Activated CD8-positive, alpha-beta T cell treated with anti-CD3 and anti-CD28 coated beads for 36 hours (primary cell): ENCODE results near the gene EDN3. TPM values are rescaled to one million over a fixed set of nuclear protein-coding genes. Genes with fewer than 3 reads are reported as not detected.

Source experiments
- ATAC-seq: fragments of 200-7000 bp; cut with Tn5 transposase; one replicate; pipeline ENCODE4 v1.10.0; 2021; ENCODE audit warnings: mild to moderate bottlenecking, moderate library complexity
- CTCF ChIA-PET: fragments of 350-600 bp; sonication (Branson Sonifier 250); formaldehyde crosslinking; loops from one replicate; lab custom pipeline; 2021; ENCODE audit warnings: antibody characterized with exemption; lab: Charles Lee
- POLR2A ChIA-PET: fragments of 350-600 bp; sonication (Branson Sonifier 250); formaldehyde crosslinking; loops from one replicate; lab custom pipeline; 2021; ENCODE audit warnings: antibody characterized with exemption; lab: Charles Lee
- DNase-seq: peaks from one replicate; pipeline ENCODE4 v3.0.0-alpha.2; 2020
- H3K27ac Mint-ChIP-seq: one replicate; pipeline ENCODE4 v1.8.0; 2021; ENCODE audit warnings: mild to moderate bottlenecking, mixed read lengths
- H3K27me3 Mint-ChIP-seq: one replicate; pipeline ENCODE4 v1.8.0; 2021; ENCODE audit warnings: mixed read lengths
- H3K36me3 Mint-ChIP-seq: one replicate; pipeline ENCODE4 v1.8.0; 2021; ENCODE audit warnings: low read depth, mixed read lengths
- H3K4me1 Mint-ChIP-seq: one replicate; pipeline ENCODE4 v1.8.0; 2021; ENCODE audit warnings: low read depth, mixed read lengths
- H3K4me3 Mint-ChIP-seq: one replicate; pipeline ENCODE4 v1.8.0; 2021; ENCODE audit warnings: mild to moderate bottlenecking, moderate library complexity, mixed read lengths
- H3K9me3 Mint-ChIP-seq: one replicate; pipeline ENCODE4 v1.8.0; 2021; ENCODE audit warnings: mixed read lengths
- intact Hi-C: fragments of 100-400 bp; cut with micrococcal nuclease; formaldehyde crosslinking; loops from one replicate; pipeline ENCODE4 v1.10.0; 2022
- total RNA-seq, 2 experiments: library from RNA; stranded (reverse); gene quantifications; one replicate each; pipeline ENCODE4 v1.2.3, GENCODE V29; 2021
- TF ChIP-seq, protein P1 (sequence below): fragments of 200-600 bp; IDR thresholded peaks from one replicate; pipeline ENCODE4 v1.8.0; 2022; ENCODE audit warnings: antibody characterized with exemption, mild to moderate bottlenecking

Gene EDN3
- total RNA-seq, 2 experiments from 2014 or later: 0.09 TPM; not detected in 1

- Mint-ChIP-seq H3K27me3 (no peaks in the 10 kb centered on the region), H3K4me3 (no peak overlapping the region), H3K27ac (no peak overlapping the region), H3K4me1 (no peaks in the 10 kb centered on the region), H3K36me3 (no peaks in the 10 kb centered on the region), H3K9me3 (no peaks in the 10 kb centered on the region)
- DNase-seq: no peak
- intact Hi-C loops: no loop called here
- TF ChIP-seq, protein P1, sequence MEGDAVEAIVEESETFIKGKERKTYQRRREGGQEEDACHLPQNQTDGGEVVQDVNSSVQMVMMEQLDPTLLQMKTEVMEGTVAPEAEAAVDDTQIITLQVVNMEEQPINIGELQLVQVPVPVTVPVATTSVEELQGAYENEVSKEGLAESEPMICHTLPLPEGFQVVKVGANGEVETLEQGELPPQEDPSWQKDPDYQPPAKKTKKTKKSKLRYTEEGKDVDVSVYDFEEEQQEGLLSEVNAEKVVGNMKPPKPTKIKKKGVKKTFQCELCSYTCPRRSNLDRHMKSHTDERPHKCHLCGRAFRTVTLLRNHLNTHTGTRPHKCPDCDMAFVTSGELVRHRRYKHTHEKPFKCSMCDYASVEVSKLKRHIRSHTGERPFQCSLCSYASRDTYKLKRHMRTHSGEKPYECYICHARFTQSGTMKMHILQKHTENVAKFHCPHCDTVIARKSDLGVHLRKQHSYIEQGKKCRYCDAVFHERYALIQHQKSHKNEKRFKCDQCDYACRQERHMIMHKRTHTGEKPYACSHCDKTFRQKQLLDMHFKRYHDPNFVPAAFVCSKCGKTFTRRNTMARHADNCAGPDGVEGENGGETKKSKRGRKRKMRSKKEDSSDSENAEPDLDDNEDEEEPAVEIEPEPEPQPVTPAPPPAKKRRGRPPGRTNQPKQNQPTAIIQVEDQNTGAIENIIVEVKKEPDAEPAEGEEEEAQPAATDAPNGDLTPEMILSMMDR: no peak
- ChIA-PET CTCF (no interaction called here), POLR2A (no interaction called here)
- ATAC-seq: no peak
These were observed 24.2 kb downstream of the EDN3 start for GRCh38 chr20:59324521-59325141.

DNA sequence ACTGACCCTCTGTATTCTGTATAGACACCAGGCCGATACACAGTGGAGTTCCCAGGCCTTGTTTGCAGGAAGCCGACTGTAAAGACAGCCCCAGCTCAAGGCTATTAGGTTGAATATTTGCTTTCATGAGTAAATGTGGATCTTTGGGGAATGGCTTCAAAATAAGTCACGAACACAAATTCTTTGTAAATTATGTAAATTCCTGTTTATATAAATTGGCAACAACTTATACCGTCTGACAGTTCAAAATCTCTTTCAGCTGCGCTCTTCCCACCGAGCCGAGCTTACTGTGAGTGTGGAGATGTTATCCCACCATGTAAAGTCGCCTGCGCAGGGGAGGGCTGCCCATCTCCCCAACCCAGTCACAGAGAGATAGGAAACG, 24.7 kb downstream of the EDN3 start:
- no peak overlapping the region for H3K27ac Mint-ChIP-seq
- H3K4me1 Mint-ChIP-seq: no peaks in the 10 kb centered on the region
- intact Hi-C loops: no loop called here
- H3K27me3 Mint-ChIP-seq: no peaks in the 10 kb centered on the region
- DNase-seq (no peak), ATAC-seq (no peak)
- H3K9me3 Mint-ChIP-seq: no peaks in the 10 kb centered on the region
- no peak overlapping the region for H3K4me3 Mint-ChIP-seq
- POLR2A ChIA-PET: no interaction called here
- TF ChIP-seq, protein P1: no peak
- H3K36me3 Mint-ChIP-seq: no peaks in the 10 kb centered on the region
- CTCF ChIA-PET: no interaction called here

DNA sequence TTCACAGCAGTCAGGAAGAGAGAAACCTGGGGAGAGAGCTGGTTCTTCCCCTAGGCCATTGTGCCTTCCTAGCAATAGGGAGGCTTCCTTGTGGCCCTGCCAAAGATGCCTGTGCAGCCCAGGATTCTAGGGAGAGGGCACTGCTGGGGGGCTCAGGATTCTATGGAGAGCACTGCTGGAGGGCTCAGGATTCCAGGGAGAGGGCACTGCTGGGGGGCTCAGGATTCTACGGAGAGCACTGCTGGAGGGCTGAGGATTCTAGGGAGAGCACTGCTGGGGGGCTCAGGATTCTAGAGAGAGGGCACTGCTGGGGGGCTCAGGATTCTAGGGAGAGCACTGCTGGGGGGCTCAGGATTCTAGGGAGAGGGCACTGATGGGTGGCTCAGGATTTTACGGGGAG, 25.8 kb downstream of the EDN3 start:
- Mint-ChIP-seq H3K9me3 (no peaks in the 10 kb centered on the region), H3K27me3 (no peaks in the 10 kb centered on the region), H3K27ac (no peak overlapping the region), H3K4me1 (no peaks in the 10 kb centered on the region), H3K36me3 (no peaks in the 10 kb centered on the region), H3K4me3 (no peak overlapping the region)
- CTCF ChIA-PET: no interaction called here
- no peak for DNase-seq
- TF ChIP-seq, protein P1: no peak
- intact Hi-C loops: no loop called here
- POLR2A ChIA-PET: interaction anchor here (0.6 kb wide), 1 partner anchor 70 kb away, joined by 3 read pairs; no protein-coding TSS in a partner anchor
- no peak for ATAC-seq

DNA sequence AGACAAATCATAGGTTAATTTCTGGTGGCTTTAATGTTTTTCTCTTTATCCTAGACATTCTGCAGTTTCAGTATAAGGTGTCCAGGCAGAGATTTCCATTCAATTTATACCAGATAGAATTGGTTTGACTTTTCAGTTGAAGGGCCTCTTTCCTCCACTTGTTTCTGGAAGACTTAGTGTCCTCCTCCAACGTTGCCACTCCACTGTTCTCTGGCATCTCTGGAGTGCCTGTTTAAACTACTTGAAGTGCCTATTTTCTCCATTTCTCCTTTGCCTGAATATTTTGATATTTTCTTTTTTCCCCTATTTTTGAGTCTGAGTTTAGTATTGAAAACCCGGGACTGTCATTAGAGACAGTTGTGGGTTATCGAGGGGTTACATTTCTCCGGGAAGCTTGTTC, 27.7 kb downstream of the EDN3 start:
- no peak overlapping the region for H3K27ac Mint-ChIP-seq
- no peaks in the 10 kb centered on the region for H3K27me3 Mint-ChIP-seq
- no peak for ATAC-seq

GRCh38 chr20:59331721-59332329, 31.4 kb downstream of the EDN3 start:
- TF ChIP-seq, protein P1: no peak
- intact Hi-C loops: no loop called here
- Mint-ChIP-seq H3K9me3 (no peaks in the 10 kb centered on the region), H3K27ac (no peak overlapping the region), H3K4me3 (no peak overlapping the region), H3K36me3 (no peaks in the 10 kb centered on the region), H3K27me3 (no peaks in the 10 kb centered on the region), H3K4me1 (no peaks in the 10 kb centered on the region)
- DNase-seq: no peak
- no peak for ATAC-seq
- CTCF ChIA-PET: interaction anchor here (0.6 kb wide), 1 partner anchor 174 kb away, joined by 3 read pairs; no protein-coding TSS in a partner anchor
- POLR2A ChIA-PET: no interaction called here

More for the DNA sequence above, 27.7 kb downstream of the EDN3 start:
- no peak overlapping the region for H3K4me3 Mint-ChIP-seq
- no peaks in the 10 kb centered on the region for H3K36me3 Mint-ChIP-seq
- H3K9me3 Mint-ChIP-seq: no peaks in the 10 kb centered on the region
- ChIA-PET POLR2A (no interaction called here), CTCF (no interaction called here)
- no peak for DNase-seq
- H3K4me1 Mint-ChIP-seq: no peaks in the 10 kb centered on the region
- TF ChIP-seq, protein P1: no peak
- intact Hi-C loops: no loop called here
